HepG2 (cell line): ENCODE results near the gene KATNA1. TPM values are rescaled to one million over a fixed set of nuclear protein-coding genes. Genes with fewer than 3 reads are reported as not detected.

Source experiments
- CENPT ChIP-seq: sonication (generic); formaldehyde crosslinking; IDR thresholded peaks from 2 replicates; pipeline ENCODE4 v1.8.0; 2022; ENCODE audit warnings: low read depth, mild to moderate bottlenecking, moderate library complexity, missing genetic modification reagents
- DNMT1 ChIP-seq: sonication (generic); formaldehyde crosslinking; IDR thresholded peaks from 2 replicates; pipeline ENCODE4 v1.5.1; 2020; ENCODE audit warnings: mild to moderate bottlenecking, missing genetic modification reagents
- FIP1L1 ChIP-seq: fragments of 200-400 bp; formaldehyde crosslinking; IDR thresholded peaks from 2 replicates; pipeline ENCODE4 v1.6.1; 2018; ENCODE audit warnings: low read depth, mild to moderate bottlenecking, low read length, moderate library complexity, borderline replicate concordance; ENCODE audit not compliant: insufficient read depth
- HMG20A ChIP-seq: IDR thresholded peaks from 2 replicates; pipeline ENCODE4 v1.6.1; 2016; ENCODE audit warnings: borderline replicate concordance
- HOXA3 ChIP-seq: sonication (generic); formaldehyde crosslinking; IDR thresholded peaks from 2 replicates; pipeline ENCODE4 v1.5.0; 2020; ENCODE audit warnings: missing genetic modification reagents
- MIER2 ChIP-seq: IDR thresholded peaks from 2 replicates; pipeline ENCODE4 v1.6.1; 2016; ENCODE audit warnings: missing biosample characterization, missing genetic modification reagents
- PHF20 ChIP-seq: sonication (generic); formaldehyde crosslinking; IDR thresholded peaks from 2 replicates; pipeline ENCODE4 v1.5.0; 2020; ENCODE audit warnings: mild to moderate bottlenecking, missing genetic modification reagents
- POLR2A ChIP-seq, 2 experiments: IDR thresholded peaks; 2 replicates each; pipeline ENCODE4 v1.6.1; 2011; ENCODE audit warnings: low read depth in 2 of 2, low read length in 2 of 2, mild to moderate bottlenecking in 1 of 2, moderate library complexity in 1 of 2; ENCODE audit not compliant: insufficient read depth in 1 of 2
- RBFOX2 ChIP-seq: fragments of 200-400 bp; formaldehyde crosslinking; IDR thresholded peaks from 2 replicates; pipeline ENCODE4 v1.6.1; 2017; ENCODE audit warnings: low read depth, mild to moderate bottlenecking, low read length
- RFX3 ChIP-seq: IDR thresholded peaks from 2 replicates; pipeline ENCODE4 v1.6.1; 2016; ENCODE audit warnings: missing biosample characterization, missing genetic modification reagents
- SAP130 ChIP-seq: IDR thresholded peaks from 2 replicates; pipeline ENCODE4 v1.6.1; 2016; ENCODE audit warnings: low read depth
- ZFP62 ChIP-seq: sonication (generic); formaldehyde crosslinking; IDR thresholded peaks from 2 replicates; pipeline ENCODE4 v1.4.0; 2020; ENCODE audit warnings: missing genetic modification reagents
- ZNF160 ChIP-seq: sonication (generic); formaldehyde crosslinking; IDR thresholded peaks from 2 replicates; pipeline ENCODE4 v1.8.0; 2022; ENCODE audit warnings: mild to moderate bottlenecking, inconsistent platforms, missing genetic modification reagents
- ZNF253 ChIP-seq: sonication (generic); formaldehyde crosslinking; IDR thresholded peaks from 2 replicates; pipeline ENCODE4 v1.8.0; 2022; ENCODE audit warnings: mild to moderate bottlenecking, missing genetic modification reagents, borderline replicate concordance
- ZNF274 ChIP-seq: sonication (generic); formaldehyde crosslinking; IDR thresholded peaks from 2 replicates; pipeline ENCODE4 v1.5.1; 2020; ENCODE audit warnings: mild to moderate bottlenecking, missing genetic modification reagents
- ZNF446 ChIP-seq: sonication (generic); formaldehyde crosslinking; IDR thresholded peaks from 2 replicates; pipeline ENCODE4 v1.5.0; 2020; ENCODE audit warnings: mild to moderate bottlenecking, missing genetic modification reagents
- ZNF569 ChIP-seq: sonication (generic); formaldehyde crosslinking; IDR thresholded peaks from 2 replicates; pipeline ENCODE4 v1.5.0; 2020; ENCODE audit warnings: mild to moderate bottlenecking, missing genetic modification reagents, moderate library complexity, borderline replicate concordance
- ZNF674 ChIP-seq: sonication (generic); formaldehyde crosslinking; IDR thresholded peaks from 2 replicates; pipeline ENCODE4 v1.5.0; 2020; ENCODE audit warnings: low read depth, mild to moderate bottlenecking, missing genetic modification reagents
- ZNF720 ChIP-seq: sonication (generic); formaldehyde crosslinking; IDR thresholded peaks from 2 replicates; pipeline ENCODE4 v1.4.0; 2020; ENCODE audit warnings: missing genetic modification reagents
- ZNF768 ChIP-seq: sonication (generic); formaldehyde crosslinking; IDR thresholded peaks from 2 replicates; pipeline ENCODE4 v1.4.0; 2020; ENCODE audit warnings: missing genetic modification reagents
- ZNF816 ChIP-seq: sonication (generic); formaldehyde crosslinking; IDR thresholded peaks from 2 replicates; pipeline ENCODE4 v1.8.0; 2022; ENCODE audit warnings: missing genetic modification reagents, mild to moderate bottlenecking, borderline replicate concordance
- ZSCAN31 ChIP-seq: sonication (generic); formaldehyde crosslinking; IDR thresholded peaks from 2 replicates; pipeline ENCODE4 v1.5.0; 2020; ENCODE audit warnings: low read depth, mild to moderate bottlenecking, missing genetic modification reagents
- polyA plus RNA-seq, 8 experiments: library from polyadenylated mRNA; depleted of rRNA in 3 of 8; stranded (reverse) in 7 of 8; unstranded in 1 of 8; fragments of >200 nt; fragmentation: Illumina TruSeq in 4 of 8; extraction: Trizol in 4 of 8; gene quantifications; 2 replicates each; pipeline versions ENCODE4 v1.2.1 to v1.2.3, GENCODE V29; 2011 to 2016; ENCODE audit warnings: low read depth in 4 of 8, missing spikeins in 1 of 8, mixed read lengths in 1 of 8; ENCODE audit not compliant: insufficient read depth in 1 of 8
- total RNA-seq, 5 experiments: library from RNA; depleted of rRNA; stranded (reverse); fragments of >200 nt; fragmentation: Illumina TruSeq; extraction: Trizol; gene quantifications; 2 replicates each; pipeline ENCODE4 v1.2.3, GENCODE V29; 2016; ENCODE audit warnings: low read depth in 1 of 5
- TF ChIP-seq, protein P1 (sequence below): IDR thresholded peaks from 2 replicates; pipeline ENCODE4 v1.6.1; 2016; ENCODE audit warnings: low read depth, borderline replicate concordance
- TF ChIP-seq, protein P2 (sequence below): sonication (generic); formaldehyde crosslinking; IDR thresholded peaks from 2 replicates; pipeline ENCODE4 v1.4.0; 2020; ENCODE audit warnings: missing genetic modification reagents, mild to moderate bottlenecking, borderline replicate concordance
- TF ChIP-seq, protein P3 (sequence below): sonication (generic); formaldehyde crosslinking; IDR thresholded peaks from 2 replicates; pipeline ENCODE4 v1.4.0; 2020; ENCODE audit warnings: mild to moderate bottlenecking, missing genetic modification reagents
- TF ChIP-seq, protein P4 (sequence below): sonication (generic); formaldehyde crosslinking; IDR thresholded peaks from 2 replicates; pipeline ENCODE4 v1.9.0; 2022; ENCODE audit warnings: low read depth, missing genetic modification reagents
- TF ChIP-seq, protein P5 (sequence below): sonication (generic); formaldehyde crosslinking; IDR thresholded peaks from 2 replicates; pipeline ENCODE4 v1.8.1; 2023; ENCODE audit warnings: mild to moderate bottlenecking, missing genetic modification reagents

The KATNA1 gene
- total and polyA plus RNA-seq, 2 of the 13 experiments (the other 11 are each of a cell fraction or from before 2014, with no cell fraction given): 14.8 to 25.3 TPM

DNA sequence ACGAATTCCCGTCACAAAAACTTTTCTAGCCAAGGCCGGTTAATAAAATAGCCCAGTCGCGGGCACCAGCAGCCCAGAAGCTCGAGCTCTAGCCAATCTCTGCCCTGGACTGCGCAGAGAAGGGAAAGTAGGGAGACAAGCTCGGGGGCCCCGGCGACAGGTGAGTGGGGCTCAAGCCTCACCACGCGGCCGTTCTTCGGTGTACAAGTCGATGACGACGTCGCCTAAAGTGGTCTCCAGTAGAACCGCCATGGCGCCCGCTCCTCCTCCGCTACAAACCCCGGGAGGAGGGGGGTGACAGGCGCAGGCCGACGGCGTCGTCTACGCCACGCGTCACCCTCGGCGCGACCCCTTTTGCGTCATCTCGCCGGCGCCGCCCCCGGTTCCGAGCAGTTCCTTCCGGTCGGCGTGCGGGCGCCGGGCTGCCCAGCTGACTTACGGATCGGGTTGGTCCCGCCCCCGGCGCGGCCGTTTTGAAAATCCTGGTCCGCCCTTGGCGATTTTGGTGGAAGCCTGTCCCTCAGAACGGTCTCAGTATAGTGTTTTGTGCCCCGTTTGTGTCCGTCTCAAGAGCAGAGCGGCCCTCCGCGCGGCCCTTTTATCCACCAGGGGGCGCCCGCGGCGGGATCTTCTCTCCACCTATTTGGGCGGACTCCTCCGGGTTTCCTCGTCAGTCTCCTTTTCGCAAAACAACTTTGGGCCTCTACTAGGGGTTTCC lies 102.6 kb downstream of the KATNA1 start, which contains the start of gene PPIL4 (continued):
- TF ChIP-seq RBFOX2: peak; percentile 98
- TF ChIP-seq ZNF720 (CRISPR knock-in tag): no peak
- peak; percentile 100 for TF ChIP-seq HOXA3 (CRISPR knock-in tag)
- TF ChIP-seq MIER2 (CRISPR knock-in tag): no peak; the same call in 1 of the 2 replicates
- peak; percentile 99 for TF ChIP-seq SAP130 (CRISPR knock-in tag)
- TF ChIP-seq, protein P1, sequence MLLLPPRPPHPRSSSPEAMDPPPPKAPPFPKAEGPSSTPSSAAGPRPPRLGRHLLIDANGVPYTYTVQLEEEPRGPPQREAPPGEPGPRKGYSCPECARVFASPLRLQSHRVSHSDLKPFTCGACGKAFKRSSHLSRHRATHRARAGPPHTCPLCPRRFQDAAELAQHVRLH (CRISPR knock-in tag): peak; percentile 97
- TF ChIP-seq RFX3 (CRISPR knock-in tag): no peak; the same call in 1 of the 2 replicates
- TF ChIP-seq FIP1L1: no peak
- peak; percentile 99 for TF ChIP-seq PHF20 (CRISPR knock-in tag)
- no peak for TF ChIP-seq ZNF253 (CRISPR knock-in tag)
- peak; percentile 75; the same call in 1 of the 2 replicates for TF ChIP-seq DNMT1 (CRISPR knock-in tag)
- peak; percentile 78 for TF ChIP-seq ZNF569 (CRISPR knock-in tag)
- no peak for TF ChIP-seq ZNF446 (CRISPR knock-in tag)
- TF ChIP-seq, protein P2, sequence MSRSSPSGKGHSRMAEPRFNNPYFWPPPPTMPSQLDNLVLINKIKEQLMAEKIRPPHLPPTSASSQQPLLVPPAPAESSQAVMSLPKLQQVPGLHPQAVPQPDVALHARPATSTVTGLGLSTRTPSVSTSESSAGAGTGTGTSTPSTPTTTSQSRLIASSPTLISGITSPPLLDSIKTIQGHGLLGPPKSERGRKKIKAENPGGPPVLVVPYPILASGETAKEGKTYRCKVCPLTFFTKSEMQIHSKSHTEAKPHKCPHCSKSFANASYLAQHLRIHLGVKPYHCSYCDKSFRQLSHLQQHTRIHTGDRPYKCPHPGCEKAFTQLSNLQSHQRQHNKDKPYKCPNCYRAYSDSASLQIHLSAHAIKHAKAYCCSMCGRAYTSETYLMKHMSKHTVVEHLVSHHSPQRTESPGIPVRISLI (CRISPR knock-in tag): peak; percentile 41; the same call in 1 of the 2 replicates
- TF ChIP-seq ZNF274 (CRISPR knock-in tag): peak; percentile 57
- TF ChIP-seq, protein P3, sequence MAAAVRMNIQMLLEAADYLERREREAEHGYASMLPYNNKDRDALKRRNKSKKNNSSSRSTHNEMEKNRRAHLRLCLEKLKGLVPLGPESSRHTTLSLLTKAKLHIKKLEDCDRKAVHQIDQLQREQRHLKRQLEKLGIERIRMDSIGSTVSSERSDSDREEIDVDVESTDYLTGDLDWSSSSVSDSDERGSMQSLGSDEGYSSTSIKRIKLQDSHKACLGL (CRISPR knock-in tag): peak; percentile 68; the same call in 1 of the 2 replicates
- TF ChIP-seq ZNF816 (CRISPR knock-in tag): peak; percentile 74; the same call in 1 of the 2 replicates
- TF ChIP-seq ZNF768 (CRISPR knock-in tag): 0 out of 2 replicates have a peak, but pooled peaks have one; percentile 55
- TF ChIP-seq POLR2A (IDR thresholded peaks at IDR 0.05; ENCODE audit: insufficient read depth in 1 of 2, low read depth in 2 of 2, low read length in 2 of 2): peak; percentile 81 to 93
- no peak for TF ChIP-seq ZNF160
- TF ChIP-seq, protein P4, sequence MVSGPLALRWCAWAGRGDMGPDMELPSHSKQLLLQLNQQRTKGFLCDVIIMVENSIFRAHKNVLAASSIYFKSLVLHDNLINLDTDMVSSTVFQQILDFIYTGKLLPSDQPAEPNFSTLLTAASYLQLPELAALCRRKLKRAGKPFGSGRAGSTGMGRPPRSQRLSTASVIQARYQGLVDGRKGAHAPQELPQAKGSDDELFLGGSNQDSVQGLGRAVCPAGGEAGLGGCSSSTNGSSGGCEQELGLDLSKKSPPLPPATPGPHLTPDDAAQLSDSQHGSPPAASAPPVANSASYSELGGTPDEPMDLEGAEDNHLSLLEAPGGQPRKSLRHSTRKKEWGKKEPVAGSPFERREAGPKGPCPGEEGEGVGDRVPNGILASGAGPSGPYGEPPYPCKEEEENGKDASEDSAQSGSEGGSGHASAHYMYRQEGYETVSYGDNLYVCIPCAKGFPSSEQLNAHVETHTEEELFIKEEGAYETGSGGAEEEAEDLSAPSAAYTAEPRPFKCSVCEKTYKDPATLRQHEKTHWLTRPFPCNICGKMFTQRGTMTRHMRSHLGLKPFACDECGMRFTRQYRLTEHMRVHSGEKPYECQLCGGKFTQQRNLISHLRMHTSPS (CRISPR knock-in tag): no peak
- TF ChIP-seq ZNF674 (CRISPR knock-in tag): peak; percentile 85; the same call in 1 of the 2 replicates
- peak; percentile 34; the same call in 1 of the 2 replicates for TF ChIP-seq HMG20A
- TF ChIP-seq, protein P5, sequence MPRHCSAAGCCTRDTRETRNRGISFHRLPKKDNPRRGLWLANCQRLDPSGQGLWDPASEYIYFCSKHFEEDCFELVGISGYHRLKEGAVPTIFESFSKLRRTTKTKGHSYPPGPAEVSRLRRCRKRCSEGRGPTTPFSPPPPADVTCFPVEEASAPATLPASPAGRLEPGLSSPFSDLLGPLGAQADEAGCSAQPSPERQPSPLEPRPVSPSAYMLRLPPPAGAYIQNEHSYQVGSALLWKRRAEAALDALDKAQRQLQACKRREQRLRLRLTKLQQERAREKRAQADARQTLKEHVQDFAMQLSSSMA (CRISPR knock-in tag): no peak
- peak; percentile 63; the same call in 1 of the 2 replicates for TF ChIP-seq ZFP62 (CRISPR knock-in tag)
- TF ChIP-seq CENPT (CRISPR knock-in tag): peak; percentile 44; the same call in 1 of the 2 replicates
- peak; percentile 98 for TF ChIP-seq ZSCAN31 (CRISPR knock-in tag)
